ENCODE results near the gene MTMR2. TPM values are rescaled to one million over a fixed set of nuclear protein-coding genes. Genes with fewer than 3 reads are reported as not detected.
A peak's percentile ranks its signal among the peaks of the same experiment; 100 is the strongest.

Gene MTMR2
- total RNA-seq (10 to 100 TPM; 16.3 to 23.1 (median 20.3) TPM), polyA plus RNA-seq (10 to 100 TPM in 1 of 2 donors, 1 to 10 TPM in 1; 7.8 to 10.2 TPM)
- long read RNA-seq, donor 1, full-length matches to known transcripts = 22 of 34 reads
- long read RNA-seq, donor 1, partial matches to known transcripts = 3 of 34 reads
- long read RNA-seq, donor 1, other reads (novel, unspliced or antisense) = 9 of 34 reads
- long read RNA-seq, donor 2, full-length matches to known transcripts = 44 of 68 reads
- long read RNA-seq, donor 2, partial matches to known transcripts = 5 of 68 reads
- long read RNA-seq, donor 2, other reads (novel, unspliced or antisense) = 19 of 68 reads
- long read RNA-seq, donor 3, full-length matches to known transcripts = 81 of 126 reads
- long read RNA-seq, donor 3, partial matches to known transcripts = 15 of 126 reads
- long read RNA-seq, donor 3, other reads (novel, unspliced or antisense) = 30 of 126 reads

- no peaks in the 10 kb centered on the region for H3K9me3 ChIP-seq
- DNase-seq (peak; percentile 80 to 83), ATAC-seq (peak; percentile 99 to 100 (median 100))
- H3K4me3 ChIP-seq = peak within 1 kb of the TSS; percentile 63 to 96 (median 84)
- intact Hi-C loops (cut with DNase I) = loop anchor here in 4 of 10 donors (5.0 to 10.0 kb wide), 4 partner anchors 68 to 421 kb away; partner anchors contain the start of genes MAML2 (in 3 of the 4) and CEP57 (in 1 of the 4)
- H3K36me3 ChIP-seq = no peaks in the 10 kb centered on the region
- no peaks in the 10 kb centered on the region for H3K27me3 ChIP-seq
- peak within 1 kb of the TSS; percentile 86 to 98 (median 94) for H3K27ac ChIP-seq
- H3K4me1 ChIP-seq = peaks cover 0 to 42% (median 29%) of the 10 kb centered on the region in 9 donors
- 0 to 1% methylated on average over 49 of the region's 49 CpGs for WGBS, 2 donors
- TF ChIP-seq CTCF (IDR thresholded peaks at IDR 0.05) = peak in 1 of 9 donors; percentile 5
Observed at GRCh38 chr11:95923728-95924413, at the start of gene MTMR2. Gene MTMR2 (minus strand): TSS chr11:95924107. CDS start chr11:95923954, 153 bp downstream.

- no peak for DNase-seq
- intact Hi-C loops (cut with DNase I) = no loop called here
- Histone ChIP-seq H3K4me3 (no peak overlapping the region), H3K4me1 (no peaks in the 10 kb centered on the region), H3K9me3 (peaks cover 0 to 11% (median 0%) of the 10 kb centered on the region in 11 donors), H3K36me3 (peaks cover 0 to under 1% (median 0%) of the 10 kb centered on the region in 9 donors), H3K27ac (no peak overlapping the region), H3K27me3 (no peaks in the 10 kb centered on the region)
- TF ChIP-seq CTCF (IDR thresholded peaks at IDR 0.05) = no peak
- no peak for ATAC-seq
- WGBS, 2 donors = 48 to 56% methylated on average over 2 of the region's 2 CpGs
Observed at GRCh38 chr11:95972060-95972459, 48.2 kb upstream of the MTMR2 start.

GRCh38 chr11:95968585-95968984 is 44.7 kb upstream of the MTMR2 start:
- intact Hi-C loops (cut with DNase I) = no loop called here
- Histone ChIP-seq H3K4me3 (no peak overlapping the region), H3K27me3 (no peaks in the 10 kb centered on the region), H3K4me1 (no peaks in the 10 kb centered on the region), H3K27ac (no peak overlapping the region), H3K9me3 (peaks cover 0 to 11% (median 0%) of the 10 kb centered on the region in 11 donors), H3K36me3 (no peaks in the 10 kb centered on the region)
- DNase-seq (no peak), ATAC-seq (no peak)
- WGBS, 2 donors = 78 to 91% methylated on average over 1 of the region's 1 CpG
- peak in 6 of 9 donors; percentile 7 to 35 (median 18) for TF ChIP-seq CTCF (IDR thresholded peaks at IDR 0.05)

- no peak for TF ChIP-seq CTCF (IDR thresholded peaks at IDR 0.05)
- intact Hi-C loops (cut with DNase I) = loop anchor here in 1 of 10 donors (2.0 kb wide), 1 partner anchor 33 kb away; no protein-coding TSS in a partner anchor
- H3K27me3 ChIP-seq = no peaks in the 10 kb centered on the region
- H3K4me3 ChIP-seq = no peak overlapping the region
- no peak for DNase-seq
- 79 to 83% methylated on average over 1 of the region's 1 CpG for WGBS, 2 donors
- no peak for ATAC-seq
- no peaks in the 10 kb centered on the region for H3K4me1 ChIP-seq
- no peaks in the 10 kb centered on the region for H3K36me3 ChIP-seq
- no peak overlapping the region for H3K27ac ChIP-seq
- peaks cover 0 to 11% (median 0%) of the 10 kb centered on the region in 11 donors for H3K9me3 ChIP-seq
Observed at GRCh38 chr11:95964281-95964680, 40.4 kb upstream of the MTMR2 start.
